ENCODE measurements around the gene SELENOK. TPM values are rescaled to one million over a fixed set of nuclear protein-coding genes. Genes with fewer than 3 reads are reported as not detected.

Gene SELENOK
- 23.7 and 32.5 TPM in 2 replicates for total RNA-seq

GRCh38 chr3:53891497-53892285 lies at the start of gene SELENOK:
TSS of gene SELENOK (minus strand) at chr3:53891859.
- DNase-seq (ENCODE audit: low read depth), result peak; percentile 97
- Histone ChIP-seq H3K27me3 (ENCODE audit: control insufficient read depth, insufficient read depth, low read length) (no peaks in the 10 kb centered on the region), H3K36me3 (ENCODE audit: control insufficient read depth, insufficient read depth, low read length) (no peaks in the 10 kb centered on the region), H3K4me3 (ENCODE audit: low read depth, low read length) (peak within 1 kb of the TSS; percentile 97)
- TF ChIP-seq CTCF (IDR thresholded peaks at IDR 0.05; ENCODE audit: insufficient read depth, low read length, severe bottlenecking), result no peak
- FAIRE-seq, result peak; percentile 91

- no peak for FAIRE-seq
- no peaks in the 10 kb centered on the region for H3K27me3 ChIP-seq (ENCODE audit: control insufficient read depth, insufficient read depth, low read length)
- TF ChIP-seq CTCF (IDR thresholded peaks at IDR 0.05; ENCODE audit: insufficient read depth, low read length, severe bottlenecking), result no peak
- H3K36me3 ChIP-seq (ENCODE audit: control insufficient read depth, insufficient read depth, low read length), result no peaks in the 10 kb centered on the region
- H3K4me3 ChIP-seq (ENCODE audit: low read depth, low read length), result no peak overlapping the region
- peak; percentile 64 for DNase-seq (ENCODE audit: low read depth)
Observed at GRCh38 chr3:53941184-53941583, 49.5 kb upstream of the SELENOK start.

GRCh38 chr3:53940623-53941022 lies 49.0 kb upstream of the SELENOK start:
- H3K36me3 ChIP-seq (ENCODE audit: control insufficient read depth, insufficient read depth, low read length), result no peaks in the 10 kb centered on the region
- DNase-seq (ENCODE audit: low read depth), result no peak
- TF ChIP-seq CTCF (IDR thresholded peaks at IDR 0.05; ENCODE audit: insufficient read depth, low read length, severe bottlenecking), result no peak
- no peak overlapping the region for H3K4me3 ChIP-seq (ENCODE audit: low read depth, low read length)
- no peak for FAIRE-seq
- H3K27me3 ChIP-seq (ENCODE audit: control insufficient read depth, insufficient read depth, low read length), result no peaks in the 10 kb centered on the region

- H3K27me3 ChIP-seq (ENCODE audit: control insufficient read depth, insufficient read depth, low read length), result no peaks in the 10 kb centered on the region
- no peak for TF ChIP-seq CTCF (IDR thresholded peaks at IDR 0.05; ENCODE audit: insufficient read depth, low read length, severe bottlenecking)
- FAIRE-seq, result no peak
Observed at GRCh38 chr3:53939813-53940212, 48.2 kb upstream of the SELENOK start.

GRCh38 chr3:53939086-53939582 lies 47.5 kb upstream of the SELENOK start:
- DNase-seq (ENCODE audit: low read depth) (no peak), FAIRE-seq (no peak)
- no peak overlapping the region for H3K4me3 ChIP-seq (ENCODE audit: low read depth, low read length)
- no peaks in the 10 kb centered on the region for H3K27me3 ChIP-seq (ENCODE audit: control insufficient read depth, insufficient read depth, low read length)
- no peak for TF ChIP-seq CTCF (IDR thresholded peaks at IDR 0.05; ENCODE audit: insufficient read depth, low read length, severe bottlenecking)
- H3K36me3 ChIP-seq (ENCODE audit: control insufficient read depth, insufficient read depth, low read length), result no peaks in the 10 kb centered on the region

More at GRCh38 chr3:53939813-53940212, 48.2 kb upstream of the SELENOK start:
- H3K4me3 ChIP-seq (ENCODE audit: low read depth, low read length), result no peak overlapping the region
- no peaks in the 10 kb centered on the region for H3K36me3 ChIP-seq (ENCODE audit: control insufficient read depth, insufficient read depth, low read length)
- DNase-seq (ENCODE audit: low read depth), result no peak
